ENCODE measurements around the gene SLC15A3.
"Not testable (repeated sequence)": the region's sequence is repeated elsewhere in the genome, so short reads cannot be mapped to it uniquely, and the experiment has no call there.

The SLC15A3 gene

DNA sequence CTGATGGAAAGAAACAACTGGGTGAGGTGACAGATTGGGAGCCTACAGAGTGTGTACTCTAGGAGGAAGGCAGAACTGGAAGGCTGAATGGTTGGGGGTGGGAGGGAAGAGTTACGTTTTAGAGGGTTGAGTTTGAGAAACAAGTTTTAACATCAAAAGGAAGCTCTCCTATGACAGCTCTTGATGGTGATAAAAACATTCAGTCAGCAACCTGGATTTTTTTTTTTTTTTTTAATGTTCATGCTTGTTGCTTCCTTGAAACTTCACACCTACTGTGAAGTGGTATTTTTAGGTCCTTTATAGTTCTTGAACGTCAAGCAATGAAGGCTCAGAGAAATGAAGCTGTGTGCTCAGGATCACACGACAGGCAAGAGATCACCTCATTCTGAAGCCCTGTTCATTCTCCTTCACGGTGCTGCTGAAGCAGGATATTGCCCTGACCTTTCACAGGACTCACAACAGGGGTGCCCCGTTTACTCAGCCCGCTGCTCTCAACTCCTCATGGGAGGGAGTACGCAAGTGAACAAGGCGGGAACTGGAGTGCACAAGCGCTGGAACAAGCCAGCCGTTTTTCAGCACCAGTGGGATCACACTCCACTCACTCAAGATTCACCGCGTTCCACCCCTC is 39.6 kb downstream of the SLC15A3 start:
- peak in 1 of 5 donors; percentile 29 for DNase-seq

DNA sequence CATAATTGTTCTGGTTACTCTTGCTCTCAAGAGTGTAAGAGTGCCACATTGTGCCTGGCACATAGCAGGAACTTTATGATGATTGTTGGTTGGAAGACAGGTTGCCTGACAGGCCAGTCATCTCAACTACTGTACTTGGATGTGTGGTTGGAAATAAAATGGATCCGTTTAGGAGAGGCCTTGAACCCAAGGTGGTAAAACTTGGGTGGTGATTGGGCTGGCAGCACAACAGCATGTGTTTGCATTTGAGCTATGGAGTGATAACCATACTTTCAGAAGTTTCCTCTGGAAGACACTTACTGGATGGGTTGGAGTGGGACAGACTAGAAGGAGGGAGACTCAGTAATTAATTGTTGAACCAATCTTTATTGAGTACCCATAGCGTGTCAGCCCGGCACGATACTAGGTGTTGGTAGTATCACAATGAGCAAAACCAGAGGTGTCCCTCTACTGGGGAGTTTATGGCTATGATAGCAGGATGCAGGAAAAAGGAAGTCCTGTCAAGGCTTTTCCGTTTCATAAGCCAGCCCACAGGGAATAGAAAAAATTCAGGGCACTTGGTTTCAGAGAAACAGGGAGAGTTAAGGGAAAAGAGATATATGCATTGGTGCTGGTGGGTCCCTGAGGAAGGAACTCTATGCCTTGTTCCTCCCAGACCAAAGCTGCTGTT is 41.1 kb downstream of the SLC15A3 start:
- DNase-seq: no peak

DNA sequence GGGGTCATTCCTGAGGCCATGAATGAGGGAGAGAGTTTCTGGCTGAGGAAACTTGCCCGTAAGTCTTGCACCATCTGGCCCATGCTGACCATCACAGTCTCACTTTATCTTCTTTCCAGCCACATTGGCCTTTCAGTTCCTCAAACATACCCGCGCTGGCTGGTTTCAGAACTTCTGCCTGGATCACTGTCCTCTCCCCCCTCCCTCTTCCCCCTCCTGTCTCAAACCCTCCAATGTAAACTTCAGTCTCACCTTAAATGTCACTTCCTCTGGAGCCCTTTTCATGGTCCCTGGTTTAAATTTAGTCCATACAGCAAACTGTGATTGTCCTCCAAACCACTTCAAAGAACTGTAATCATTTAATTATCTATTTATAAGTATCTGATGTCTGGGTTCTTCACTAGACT is 41.7 kb downstream of the SLC15A3 start:
- no peak for DNase-seq

DNA sequence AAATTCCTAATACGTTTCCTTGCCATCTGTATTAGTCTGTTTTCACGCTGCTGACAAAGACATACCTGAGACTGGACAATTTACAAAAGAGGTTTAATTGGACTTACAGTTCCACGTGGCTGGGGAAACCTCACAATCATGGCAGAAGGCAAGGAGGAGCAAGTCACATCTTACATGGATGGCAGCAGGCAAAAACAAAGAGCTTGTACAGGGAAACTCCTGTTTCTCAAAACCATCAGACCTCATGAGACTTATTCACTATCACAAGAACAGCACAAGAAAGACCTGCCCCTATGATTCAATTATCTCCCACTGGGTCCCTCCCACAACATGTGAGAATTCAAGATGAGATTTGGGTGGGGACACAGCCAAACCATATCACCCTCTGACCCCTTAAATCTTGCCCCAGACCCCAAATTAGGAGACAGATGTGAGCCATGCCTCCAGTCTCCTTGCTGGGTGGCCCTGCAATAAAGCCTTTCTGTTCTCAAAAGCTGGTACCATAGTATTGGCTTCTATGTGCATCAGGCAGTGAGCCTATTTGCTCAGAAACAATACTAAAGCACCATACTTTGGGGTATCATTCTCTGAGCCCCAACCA is 42.2 kb downstream of the SLC15A3 start:
- DNase-seq: not testable (repeated sequence)

DNA sequence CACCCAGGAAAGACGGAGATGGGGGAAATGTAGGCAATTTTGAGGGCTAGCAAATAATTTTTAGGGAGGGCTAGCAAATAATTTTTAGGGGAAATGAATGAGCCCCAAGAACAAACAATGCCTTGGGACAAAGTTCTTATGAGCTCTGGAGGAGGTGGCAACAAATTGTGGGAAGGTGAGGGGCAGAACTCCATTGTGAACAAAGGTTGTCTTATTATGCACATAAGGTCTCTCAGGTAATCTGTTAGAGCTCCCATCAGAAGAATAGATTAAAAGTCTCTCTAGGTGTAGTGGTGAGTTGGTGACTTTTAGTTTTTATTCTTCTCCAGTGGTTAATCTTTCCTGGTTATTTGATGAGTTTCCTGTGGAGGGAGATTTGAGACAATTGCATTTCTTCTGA is 43.2 kb downstream of the SLC15A3 start:
- no peak for DNase-seq

DNA sequence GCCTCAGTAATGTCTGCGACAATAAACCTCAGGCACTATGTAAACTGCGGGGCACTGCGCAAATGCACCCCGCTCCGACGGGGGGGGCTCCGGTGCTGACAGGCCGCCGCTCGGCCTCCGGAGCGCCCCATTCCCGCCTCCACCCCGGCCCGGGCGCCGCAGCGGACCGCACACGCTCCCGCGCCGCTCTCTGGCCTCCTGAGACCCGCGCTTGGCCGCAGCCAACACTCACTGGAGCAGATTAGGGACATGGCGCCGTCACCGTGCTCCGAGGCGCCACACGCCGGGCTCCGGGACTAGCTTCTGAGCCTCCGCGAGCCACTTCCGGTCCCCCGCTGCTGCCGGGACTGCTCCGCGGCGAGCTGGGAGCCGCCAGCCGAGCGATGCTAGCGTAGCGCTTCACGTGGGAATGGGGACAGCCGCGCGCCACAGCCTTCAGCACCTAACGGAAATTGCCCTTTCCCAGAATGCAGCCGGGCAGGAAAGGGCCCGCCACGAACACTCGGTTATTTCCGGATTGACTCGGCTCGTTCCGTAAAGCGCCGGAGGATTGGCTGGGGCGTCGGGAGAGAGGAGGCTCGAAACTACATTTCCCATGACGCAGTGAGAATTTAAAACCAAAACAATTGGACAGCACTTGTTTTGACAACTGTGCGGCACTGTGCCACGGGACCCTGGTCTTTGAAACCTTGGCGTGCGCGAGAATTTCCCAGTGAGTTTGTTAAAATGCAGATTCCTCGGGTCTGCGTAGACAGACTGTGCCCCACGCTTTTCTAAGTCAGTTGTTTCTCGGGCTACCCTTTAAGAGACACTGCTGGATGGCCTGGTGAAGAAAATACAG is 45.6 kb downstream of the SLC15A3 start, which contains the start of gene PRPF19:
PRPF19 (minus strand) TSS at position 454 of the 841 bp plus-strand sequence; CDS start at position 251, 203 bp downstream.
- DNase-seq: peak; percentile 94 to 99 (median 98)

DNA sequence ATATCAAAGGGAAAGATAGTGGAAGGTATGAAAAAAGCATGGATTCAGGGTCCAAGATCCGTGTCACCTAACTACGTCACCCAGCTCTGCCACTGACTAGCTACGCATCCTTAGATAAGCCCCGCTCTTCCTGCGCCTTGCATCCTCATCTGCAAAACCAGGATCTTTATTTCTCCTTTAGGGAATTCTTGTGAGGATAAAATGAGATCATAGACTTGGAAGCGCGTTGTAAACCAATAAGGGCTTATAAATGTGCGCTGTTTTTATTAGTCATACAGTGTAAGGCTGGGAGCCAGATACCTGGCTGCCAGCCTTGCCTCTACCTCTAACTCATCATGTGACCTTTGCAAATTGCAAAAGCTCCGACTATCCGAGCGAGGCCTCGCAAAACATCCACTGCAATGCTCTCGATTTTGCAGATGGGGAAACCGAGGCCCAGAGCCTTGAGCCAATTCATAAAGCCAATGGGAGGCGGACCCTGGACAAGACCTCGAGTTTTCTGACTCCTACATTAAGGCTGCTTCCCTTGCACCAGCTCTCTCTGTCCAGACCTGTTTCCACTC is 46.3 kb downstream of the SLC15A3 start:
- DNase-seq: peak in 2 of 5 donors; percentile 20 to 36

DNA sequence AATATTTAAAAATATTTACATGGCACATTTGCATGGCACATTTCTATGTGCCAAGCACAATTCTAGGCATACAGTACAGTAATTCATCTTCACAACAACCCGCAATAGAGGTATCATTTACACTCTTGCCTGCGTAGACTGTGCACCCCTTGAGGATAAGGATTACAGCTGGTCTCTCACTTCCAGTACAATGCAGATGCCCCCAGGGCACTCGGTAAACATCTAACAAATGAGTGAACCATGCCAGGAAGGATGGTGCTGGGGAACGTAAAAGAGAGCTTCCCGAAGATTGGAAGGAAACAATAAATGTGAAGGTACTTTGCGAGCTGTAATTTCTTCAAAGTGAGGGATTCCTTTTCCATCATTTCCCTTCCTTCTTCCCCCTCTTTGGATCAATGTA is 46.9 kb downstream of the SLC15A3 start:
- DNase-seq: no peak

DNA sequence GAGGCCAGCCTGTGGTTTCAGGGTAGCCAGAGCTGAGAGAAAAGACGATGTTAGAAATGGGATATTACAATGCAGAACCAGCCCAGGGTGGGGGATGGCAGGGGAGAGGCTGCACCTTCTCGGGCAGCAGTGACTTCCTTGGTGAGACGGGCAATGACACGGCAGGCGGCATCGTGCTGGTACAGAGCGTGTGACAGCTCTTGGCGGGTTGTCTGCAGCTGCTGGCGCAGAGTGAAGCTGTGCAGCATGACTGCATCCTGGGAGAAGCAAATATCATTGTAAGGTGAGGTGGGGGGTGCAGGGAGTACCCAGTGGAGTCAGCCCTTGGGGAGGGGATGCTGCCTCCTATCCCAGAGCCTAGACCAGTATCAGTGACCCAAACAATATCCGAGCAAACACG is 49.4 kb downstream of the SLC15A3 start:
- DNase-seq: no peak

DNA sequence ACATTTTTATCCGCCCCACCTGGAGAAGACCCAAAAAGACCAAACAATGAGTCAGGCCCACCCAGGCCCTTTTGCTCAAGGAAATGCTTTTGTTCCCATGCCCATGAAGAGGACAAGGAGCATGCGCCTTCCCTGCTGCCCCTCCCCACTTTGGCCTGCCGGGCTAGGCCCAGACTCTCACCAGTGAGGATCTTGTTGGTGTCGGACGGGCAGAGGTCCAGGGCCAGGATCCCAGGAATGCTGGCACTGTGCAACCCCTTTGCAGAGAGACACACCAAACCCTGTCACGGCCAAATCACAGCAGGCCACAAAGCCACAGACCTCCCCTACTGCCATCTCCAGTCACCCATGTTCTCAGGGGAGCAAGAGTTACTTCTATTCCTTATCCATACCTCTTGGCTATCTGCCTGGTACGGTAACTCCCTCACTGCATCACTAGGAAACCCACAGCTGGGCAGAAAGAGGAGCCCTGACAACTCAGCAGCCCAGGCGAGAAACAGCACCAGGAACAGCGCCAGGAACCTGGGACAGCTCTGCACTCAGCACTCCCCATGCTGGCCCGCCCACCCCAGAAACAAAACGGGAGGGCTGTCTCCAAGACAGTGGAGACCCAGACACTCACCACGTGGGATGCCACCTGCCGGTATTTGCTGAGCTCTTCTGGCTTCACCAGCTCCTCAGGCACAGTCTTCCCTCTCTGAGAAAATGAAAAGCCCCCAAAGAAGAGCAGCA is 51.1 kb downstream of the SLC15A3 start:
- no peak for DNase-seq

DNA sequence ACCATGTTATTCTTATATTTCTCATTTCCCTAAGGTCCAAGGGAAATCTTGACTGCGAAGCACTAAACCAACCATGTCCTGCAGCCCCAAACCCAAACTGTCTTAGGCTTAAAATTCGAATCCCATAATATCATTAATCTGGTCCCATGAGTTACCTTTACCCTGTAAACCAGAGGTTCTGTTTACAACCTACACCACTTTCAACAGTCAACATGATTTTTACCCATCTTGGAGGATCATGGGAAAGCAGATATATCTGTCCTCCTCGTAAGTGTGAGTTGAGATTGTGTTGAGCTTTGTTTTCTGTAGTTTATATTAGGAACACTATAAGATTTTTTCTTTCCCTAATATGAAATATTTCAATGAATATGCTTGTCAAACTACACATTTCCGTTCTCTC is 52.0 kb downstream of the SLC15A3 start:
- DNase-seq: no peak

DNA sequence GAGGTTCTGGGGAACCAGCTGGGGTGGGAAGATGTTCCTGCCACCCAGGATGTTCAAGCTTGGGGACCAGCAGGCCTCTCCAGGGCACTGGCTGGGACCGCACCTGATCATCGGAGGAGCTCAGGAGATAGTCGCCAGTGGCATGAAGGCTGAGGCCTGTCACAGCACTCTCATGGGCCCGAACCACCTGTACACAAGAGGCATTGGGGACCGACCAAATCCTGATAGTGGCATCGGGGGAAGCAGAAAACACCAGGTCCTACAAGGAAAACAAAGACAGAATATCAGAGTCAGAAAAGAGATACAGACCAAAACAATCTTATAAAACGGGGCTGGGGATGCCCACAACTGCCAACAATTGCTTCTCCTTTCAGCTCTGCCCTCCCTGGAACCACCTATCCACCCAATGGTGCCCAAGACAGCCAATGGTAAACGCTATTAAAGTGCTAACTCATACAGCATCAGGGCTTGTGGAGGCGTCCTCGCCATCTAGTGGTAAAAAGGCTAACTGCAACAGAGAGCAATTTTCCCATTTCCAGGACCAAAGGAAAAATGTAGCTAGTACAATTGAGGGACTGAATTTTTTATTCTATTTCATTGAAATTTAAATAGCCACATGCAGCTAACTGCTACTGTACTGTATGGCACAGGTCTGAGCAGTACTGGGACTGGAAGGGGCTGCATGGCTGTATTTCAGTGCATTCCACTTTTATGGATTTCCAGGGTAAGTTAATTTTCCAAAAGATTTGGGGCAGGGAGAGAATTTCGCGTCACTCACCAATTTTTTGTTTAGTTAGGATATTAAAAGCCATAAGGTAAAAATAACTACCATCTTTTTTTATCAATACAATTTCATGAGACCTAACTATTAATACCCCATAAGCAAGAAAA is 52.7 kb downstream of the SLC15A3 start:
- DNase-seq: peak in 2 of 5 donors; percentile 23 to 41

DNA sequence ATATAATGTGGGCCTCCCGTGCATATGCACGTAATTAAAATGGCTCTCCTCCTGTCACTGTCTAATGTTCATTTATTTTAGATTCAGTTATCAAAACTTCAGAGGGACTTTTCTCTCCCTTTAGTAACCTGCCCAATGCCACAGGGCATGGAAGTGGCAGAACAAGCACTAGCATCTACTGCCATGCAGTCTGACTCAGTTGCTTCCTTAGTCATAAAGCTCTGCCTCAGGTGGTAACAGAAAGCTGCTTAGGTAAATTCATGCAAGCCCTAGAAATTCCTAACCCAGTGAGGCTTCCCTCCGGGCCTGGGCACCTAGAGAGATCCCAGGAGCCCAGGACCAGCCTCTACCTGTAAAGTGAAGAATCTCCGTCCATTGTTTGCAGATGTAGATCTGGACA is 54.5 kb downstream of the SLC15A3 start:
- DNase-seq: no peak

DNA sequence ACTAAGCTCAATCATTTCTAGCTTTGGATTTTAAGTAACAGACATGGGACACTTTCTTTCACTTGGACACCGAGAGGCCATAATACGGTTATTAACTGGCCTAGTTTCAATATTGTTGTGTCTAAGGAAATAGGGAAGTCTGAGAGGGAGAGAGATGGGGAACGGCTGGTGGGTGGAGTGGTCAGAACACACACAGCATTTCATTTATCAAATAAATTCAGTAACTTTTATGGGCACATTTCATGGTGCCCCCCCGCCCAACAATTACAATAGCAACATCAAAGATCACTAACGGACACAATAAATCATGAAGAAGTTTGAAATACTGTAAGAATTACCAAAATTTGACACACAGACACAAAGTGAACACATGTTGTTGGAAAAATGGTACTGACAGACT is 56.3 kb downstream of the SLC15A3 start:
- DNase-seq: no peak

DNA sequence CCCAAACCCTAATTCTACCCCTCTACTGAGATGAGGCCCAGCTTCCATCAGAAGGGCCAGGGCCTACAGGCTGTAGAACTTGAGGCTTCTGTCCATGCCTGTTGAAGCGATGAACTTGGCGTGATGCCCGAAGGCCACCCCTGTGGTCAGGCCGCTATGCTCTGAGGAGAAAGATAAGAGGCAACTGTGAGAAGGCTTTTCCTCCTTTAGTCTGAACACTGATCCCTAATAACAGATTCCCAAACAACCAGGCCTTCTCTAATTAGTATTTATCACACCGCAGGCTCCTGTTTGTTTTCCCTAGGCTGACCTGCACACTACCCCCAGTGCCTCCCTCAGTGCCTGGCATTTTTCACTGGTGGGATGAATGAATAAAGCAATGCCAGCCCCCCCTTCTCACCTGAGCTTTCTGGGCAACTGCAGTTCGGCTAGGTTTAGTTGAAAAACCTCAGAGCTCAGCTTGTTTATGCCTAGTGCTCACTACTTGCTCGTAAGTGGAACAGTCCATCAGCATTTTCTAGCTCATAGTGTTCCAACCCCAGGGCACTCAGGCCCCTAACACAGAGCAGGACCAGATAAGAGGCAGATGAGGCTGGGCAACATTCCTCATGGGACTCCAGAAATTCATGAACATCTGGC is 60.8 kb downstream of the SLC15A3 start:
- no peak for DNase-seq

DNA sequence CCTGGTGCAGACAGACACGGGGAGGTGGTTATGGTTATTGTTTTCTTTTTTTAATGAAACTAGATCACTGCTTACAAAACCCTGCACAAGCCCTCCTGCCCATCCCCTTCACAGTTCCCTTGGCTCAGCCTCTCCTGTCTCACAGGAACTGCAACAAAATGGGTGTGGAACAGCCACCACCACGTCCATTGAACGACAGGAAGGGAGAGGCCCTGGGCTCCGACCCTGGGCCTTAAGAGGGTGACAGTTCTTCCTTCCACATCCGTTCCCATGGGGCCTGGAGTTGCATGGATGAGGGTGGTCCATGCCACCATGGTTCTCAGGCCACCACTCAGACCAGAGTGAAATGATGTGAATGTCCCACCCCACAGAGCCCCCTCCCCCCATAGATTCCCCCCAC is 61.3 kb downstream of the SLC15A3 start:
- DNase-seq: no peak

DNA sequence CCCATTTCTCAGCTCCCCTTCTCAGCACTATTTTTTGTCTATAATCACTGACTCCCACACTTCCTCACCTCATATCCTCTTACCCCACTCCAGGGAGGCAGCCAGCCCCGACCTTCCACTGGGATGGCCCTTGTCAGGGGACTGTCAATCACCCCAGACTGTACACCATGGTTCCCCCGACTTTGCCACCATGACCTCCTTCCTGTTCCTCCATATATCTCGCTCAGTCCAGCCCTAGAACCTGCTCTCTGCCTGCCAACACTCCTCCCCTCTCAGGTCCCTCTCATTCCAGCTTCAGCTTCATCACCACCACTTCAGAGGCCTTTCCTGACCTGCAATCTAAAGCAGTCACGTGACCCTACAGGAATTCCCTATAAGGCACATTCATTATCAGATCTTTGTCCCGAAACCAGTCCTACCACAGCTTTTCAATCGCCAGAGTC is 62.1 kb downstream of the SLC15A3 start:
- no peak for DNase-seq

DNA sequence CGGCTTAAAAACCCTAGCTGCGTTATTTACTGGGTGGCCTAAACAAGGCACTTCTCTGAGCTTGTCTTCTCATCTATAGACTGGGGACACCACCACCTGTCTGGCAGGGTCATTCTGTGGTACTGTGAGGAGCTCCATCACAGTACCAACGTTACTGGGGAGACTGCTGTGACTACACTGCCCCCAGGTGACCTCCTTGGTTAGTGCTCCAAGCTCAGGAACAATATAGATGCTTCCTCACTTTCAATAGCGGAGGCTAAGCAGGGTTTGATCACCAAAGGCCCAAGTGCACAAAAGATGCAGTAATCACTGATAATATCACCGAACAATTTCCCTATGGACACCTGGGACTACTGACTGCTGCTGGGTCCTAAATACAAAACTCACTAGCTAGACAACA is 64.4 kb downstream of the SLC15A3 start:
- peak in 2 of 5 donors; percentile 18 to 35 for DNase-seq
